A549 (cell line): ENCODE results near the gene APLP2.

ENCODE experiments used
- JUN ChIP-seq, 2 experiments: fragments of >200 bp; sonication (Bioruptor Twin); formaldehyde crosslinking; IDR thresholded peaks; 2 replicates in 1 of 2; 3 replicates in 1 of 2; pipeline ENCODE4 v1.6.1; 2016 to 2017
- TF ChIP-seq, protein P1 (sequence below): fragments of >200 bp; sonication (Bioruptor Twin); formaldehyde crosslinking; IDR thresholded peaks from 3 replicates; pipeline ENCODE4 v1.5.1; 2016

DNA sequence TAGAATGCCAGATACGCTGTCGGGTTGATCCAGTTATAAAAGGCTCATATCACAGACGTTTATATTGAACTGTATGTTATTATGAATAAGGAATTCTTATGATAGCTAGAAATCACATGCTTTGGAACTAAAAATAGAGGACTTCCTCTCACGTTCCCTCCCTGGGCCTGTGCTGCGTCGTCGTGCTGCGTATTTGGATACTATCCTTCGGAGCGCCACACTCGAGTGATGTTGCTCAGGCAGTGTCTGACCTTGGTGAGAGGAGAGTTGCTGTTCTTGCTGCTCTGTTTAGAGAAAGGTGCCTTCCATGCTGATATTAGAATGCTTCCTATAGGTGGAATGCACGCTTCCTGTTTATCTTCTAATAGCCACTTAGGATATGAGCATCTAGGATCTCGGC, 69.7 kb downstream of the APLP2 start:
- TF ChIP-seq, protein P1, sequence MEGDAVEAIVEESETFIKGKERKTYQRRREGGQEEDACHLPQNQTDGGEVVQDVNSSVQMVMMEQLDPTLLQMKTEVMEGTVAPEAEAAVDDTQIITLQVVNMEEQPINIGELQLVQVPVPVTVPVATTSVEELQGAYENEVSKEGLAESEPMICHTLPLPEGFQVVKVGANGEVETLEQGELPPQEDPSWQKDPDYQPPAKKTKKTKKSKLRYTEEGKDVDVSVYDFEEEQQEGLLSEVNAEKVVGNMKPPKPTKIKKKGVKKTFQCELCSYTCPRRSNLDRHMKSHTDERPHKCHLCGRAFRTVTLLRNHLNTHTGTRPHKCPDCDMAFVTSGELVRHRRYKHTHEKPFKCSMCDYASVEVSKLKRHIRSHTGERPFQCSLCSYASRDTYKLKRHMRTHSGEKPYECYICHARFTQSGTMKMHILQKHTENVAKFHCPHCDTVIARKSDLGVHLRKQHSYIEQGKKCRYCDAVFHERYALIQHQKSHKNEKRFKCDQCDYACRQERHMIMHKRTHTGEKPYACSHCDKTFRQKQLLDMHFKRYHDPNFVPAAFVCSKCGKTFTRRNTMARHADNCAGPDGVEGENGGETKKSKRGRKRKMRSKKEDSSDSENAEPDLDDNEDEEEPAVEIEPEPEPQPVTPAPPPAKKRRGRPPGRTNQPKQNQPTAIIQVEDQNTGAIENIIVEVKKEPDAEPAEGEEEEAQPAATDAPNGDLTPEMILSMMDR, result no peak
- no peak for TF ChIP-seq JUN (IDR thresholded peaks at IDR 0.05)
